Loucy (cell line): ENCODE data around the gene RNU2-63P.
"Not testable (repeated sequence)": the region's sequence is repeated elsewhere in the genome, so short reads cannot be mapped to it uniquely, and the experiment has no call there.

ENCODE experiments used
- H2AFZ ChIP-seq: fragments of 200-600 bp; sonication (generic); 2 replicates; pipeline ENCODE4 v1.6.0; 2016; ENCODE audit warnings: antibody characterized with exemption, mild to moderate bottlenecking, low read length, moderate library complexity
- H3F3A ChIP-seq: fragments of 200-600 bp; 2 replicates; pipeline ENCODE4 v1.6.0; 2016; ENCODE audit warnings: antibody characterized with exemption, low read depth, mild to moderate bottlenecking
- H3K27me3 ChIP-seq: fragments of 200-600 bp; sonication (generic); 2 replicates; pipeline ENCODE4 v1.6.1; 2014; ENCODE audit warnings: low read length, mild to moderate bottlenecking; ENCODE audit not compliant: insufficient read depth, poor library complexity, severe bottlenecking
- H3K36me3 ChIP-seq: fragments of 200-600 bp; sonication (generic); 2 replicates; pipeline ENCODE4 v1.6.1; 2016; ENCODE audit warnings: low read length; ENCODE audit not compliant: insufficient read depth
- H3K4me1 ChIP-seq: fragments of 200-600 bp; sonication (generic); 2 replicates; pipeline ENCODE4 v1.5.1; 2014; ENCODE audit warnings: low read length, mild to moderate bottlenecking; ENCODE audit not compliant: insufficient read depth, poor library complexity, severe bottlenecking
- H3K4me2 ChIP-seq: fragments of 200-600 bp; sonication (generic); 2 replicates; pipeline ENCODE4 v1.6.0; 2014; ENCODE audit warnings: antibody characterized with exemption, low read length, low read depth, mild to moderate bottlenecking; ENCODE audit not compliant: poor library complexity, severe bottlenecking
- H3K4me3 ChIP-seq: fragments of 200-600 bp; sonication (generic); 2 replicates; pipeline ENCODE4 v1.5.1; 2014; ENCODE audit warnings: low read length, mild to moderate bottlenecking, mixed read lengths; ENCODE audit not compliant: poor library complexity, severe bottlenecking
- H3K79me2 ChIP-seq: fragments of 200-600 bp; sonication (generic); 2 replicates; pipeline ENCODE4 v1.6.1; 2014; ENCODE audit warnings: low read length; ENCODE audit not compliant: insufficient read depth
- H3K9ac ChIP-seq: fragments of 200-600 bp; sonication (generic); 2 replicates; pipeline ENCODE4 v1.6.0; 2014; ENCODE audit warnings: mild to moderate bottlenecking, low read depth, low read length, moderate library complexity; ENCODE audit not compliant: poor library complexity, severe bottlenecking
- H3K9me2 ChIP-seq: fragments of 200-600 bp; sonication (generic); replicated peaks from 2 replicates; pipeline ENCODE4 v1.6.1; 2016; ENCODE audit warnings: low read depth, low read length, mixed read lengths
- H3K9me3 ChIP-seq: fragments of 200-600 bp; sonication (generic); 2 replicates; pipeline ENCODE4 v1.6.1; 2014; ENCODE audit warnings: mild to moderate bottlenecking, antibody characterized with exemption, low read length, low read depth; ENCODE audit not compliant: insufficient read depth
- H4K20me1 ChIP-seq: fragments of 200-600 bp; sonication (generic); 2 replicates; pipeline ENCODE4 v1.6.0; 2014; ENCODE audit warnings: antibody characterized with exemption, low read length, mild to moderate bottlenecking; ENCODE audit not compliant: insufficient read depth, poor library complexity, severe bottlenecking
- CTCF ChIP-seq: fragments of 200-600 bp; sonication (generic); conservative IDR thresholded peaks from 2 replicates; pipeline ENCODE4 v1.5.1; 2014; ENCODE audit warnings: mild to moderate bottlenecking, antibody characterized with exemption, low read length
- EZH2phosphoT487 ChIP-seq: fragments of 200-600 bp; IDR thresholded peaks from 2 replicates; pipeline ENCODE4 v1.6.1; 2018; ENCODE audit warnings: antibody characterized with exemption, mild to moderate bottlenecking, moderate library complexity, borderline replicate concordance

Gene RNU2-63P

GRCh38 chr2:88048541-88048940 lies 32.2 kb upstream of the RNU2-63P start:
- Histone ChIP-seq H3K9me2 (no peaks in the 10 kb centered on the region), H3K4me3 (no peak overlapping the region), H3K27me3 (no peaks in the 10 kb centered on the region), H3K9me3 (no peaks in the 10 kb centered on the region), H3K36me3 (no peaks in the 10 kb centered on the region), H4K20me1 (peaks cover 10% of the 10 kb centered on the region), H2AFZ (no peak overlapping the region), H3K4me1 (peaks cover 15% of the 10 kb centered on the region), H3K9ac (no peak overlapping the region), H3K4me2 (no peak overlapping the region), H3K79me2 (peaks cover 9% of the 10 kb centered on the region), H3F3A (no peaks in the 10 kb centered on the region)
- no peak for TF ChIP-seq EZH2phosphoT487
- no peak for TF ChIP-seq CTCF

GRCh38 chr2:88045561-88045960 lies 29.2 kb upstream of the RNU2-63P start:
- not testable (repeated sequence) for H3K9me2 ChIP-seq, H3K79me2 ChIP-seq, H3K4me1 ChIP-seq, H2AFZ ChIP-seq, H3K4me3 ChIP-seq, H4K20me1 ChIP-seq, H3K27me3 ChIP-seq, H3K4me2 ChIP-seq, H3K36me3 ChIP-seq, H3F3A ChIP-seq, H3K9me3 ChIP-seq, H3K9ac ChIP-seq

GRCh38 chr2:88042476-88042875 lies 26.1 kb upstream of the RNU2-63P start:
- Histone ChIP-seq H3K9me3 (no peaks in the 10 kb centered on the region), H3K9me2 (no peaks in the 10 kb centered on the region), H3K4me3 (no peak overlapping the region), H3K79me2 (no peaks in the 10 kb centered on the region), H2AFZ (no peak overlapping the region), H3K4me2 (no peak overlapping the region), H3K36me3 (no peaks in the 10 kb centered on the region), H3K9ac (no peak overlapping the region), H3F3A (no peaks in the 10 kb centered on the region), H3K27me3 (no peaks in the 10 kb centered on the region), H4K20me1 (no peaks in the 10 kb centered on the region), H3K4me1 (no peaks in the 10 kb centered on the region)
- TF ChIP-seq EZH2phosphoT487 (no peak), CTCF (no peak)

- H3K9me3 ChIP-seq = no peaks in the 10 kb centered on the region
- H3K4me3 ChIP-seq = no peak overlapping the region
- no peaks in the 10 kb centered on the region for H3K36me3 ChIP-seq
- TF ChIP-seq CTCF = no peak
- no peak for TF ChIP-seq EZH2phosphoT487
- no peaks in the 10 kb centered on the region for H3K79me2 ChIP-seq
- no peak overlapping the region for H3K9ac ChIP-seq
- H2AFZ ChIP-seq = no peak overlapping the region
- no peak overlapping the region for H3K4me2 ChIP-seq
- no peaks in the 10 kb centered on the region for H4K20me1 ChIP-seq
- H3F3A ChIP-seq = no peaks in the 10 kb centered on the region
- no peaks in the 10 kb centered on the region for H3K9me2 ChIP-seq
- H3K27me3 ChIP-seq = no peaks in the 10 kb centered on the region
- no peaks in the 10 kb centered on the region for H3K4me1 ChIP-seq
Observed at GRCh38 chr2:88038263-88039105, 22.1 kb upstream of the RNU2-63P start.
